Upper lobe of left lung (tissue), 4 donors: Measurements from ENCODE around the gene FRZB.

ENCODE experiments used
- EP300 ChIP-seq, 4 donors: sonication (generic); formaldehyde crosslinking; IDR thresholded peaks; one replicate each; pipeline ENCODE4 v1.5.1; 2017; ENCODE audit warnings: antibody characterized with exemption in 4 of 4, control low read depth in 2 of 4
- POLR2A ChIP-seq, 4 donors: fragments of 450-650 bp; IDR thresholded peaks; one replicate each; pipeline ENCODE4 v1.5.1; 2016 to 2017; ENCODE audit warnings: antibody characterized with exemption in 4 of 4, mild to moderate bottlenecking in 2 of 4
- POLR2AphosphoS5 ChIP-seq, 2 donors: sonication (generic); formaldehyde crosslinking; IDR thresholded peaks; one replicate each; pipeline ENCODE4 v1.5.1; 2017; ENCODE audit warnings: antibody characterized with exemption in 2 of 2
- TF ChIP-seq, protein P1 (sequence below), 6 experiments: fragments of 450-650 bp in 4 of 6; fragments of 200-600 bp in 2 of 6; sonication (generic) in 2 of 6; IDR thresholded peaks; one replicate each; pipeline ENCODE4 v1.5.1; 2016 to 2019; ENCODE audit warnings: antibody characterized with exemption in 6 of 6

- TF ChIP-seq POLR2AphosphoS5 (IDR thresholded peaks at IDR 0.05) (no peak), POLR2A (IDR thresholded peaks at IDR 0.05) (no peak), EP300 (IDR thresholded peaks at IDR 0.05) (no peak)
- TF ChIP-seq, protein P1, sequence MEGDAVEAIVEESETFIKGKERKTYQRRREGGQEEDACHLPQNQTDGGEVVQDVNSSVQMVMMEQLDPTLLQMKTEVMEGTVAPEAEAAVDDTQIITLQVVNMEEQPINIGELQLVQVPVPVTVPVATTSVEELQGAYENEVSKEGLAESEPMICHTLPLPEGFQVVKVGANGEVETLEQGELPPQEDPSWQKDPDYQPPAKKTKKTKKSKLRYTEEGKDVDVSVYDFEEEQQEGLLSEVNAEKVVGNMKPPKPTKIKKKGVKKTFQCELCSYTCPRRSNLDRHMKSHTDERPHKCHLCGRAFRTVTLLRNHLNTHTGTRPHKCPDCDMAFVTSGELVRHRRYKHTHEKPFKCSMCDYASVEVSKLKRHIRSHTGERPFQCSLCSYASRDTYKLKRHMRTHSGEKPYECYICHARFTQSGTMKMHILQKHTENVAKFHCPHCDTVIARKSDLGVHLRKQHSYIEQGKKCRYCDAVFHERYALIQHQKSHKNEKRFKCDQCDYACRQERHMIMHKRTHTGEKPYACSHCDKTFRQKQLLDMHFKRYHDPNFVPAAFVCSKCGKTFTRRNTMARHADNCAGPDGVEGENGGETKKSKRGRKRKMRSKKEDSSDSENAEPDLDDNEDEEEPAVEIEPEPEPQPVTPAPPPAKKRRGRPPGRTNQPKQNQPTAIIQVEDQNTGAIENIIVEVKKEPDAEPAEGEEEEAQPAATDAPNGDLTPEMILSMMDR (IDR thresholded peaks at IDR 0.05), result no peak
Measured at GRCh38 chr2:182852801-182853200, 13.6 kb downstream of the FRZB start.
